ENCODE data around the gene LDLRAP1.

DNA sequence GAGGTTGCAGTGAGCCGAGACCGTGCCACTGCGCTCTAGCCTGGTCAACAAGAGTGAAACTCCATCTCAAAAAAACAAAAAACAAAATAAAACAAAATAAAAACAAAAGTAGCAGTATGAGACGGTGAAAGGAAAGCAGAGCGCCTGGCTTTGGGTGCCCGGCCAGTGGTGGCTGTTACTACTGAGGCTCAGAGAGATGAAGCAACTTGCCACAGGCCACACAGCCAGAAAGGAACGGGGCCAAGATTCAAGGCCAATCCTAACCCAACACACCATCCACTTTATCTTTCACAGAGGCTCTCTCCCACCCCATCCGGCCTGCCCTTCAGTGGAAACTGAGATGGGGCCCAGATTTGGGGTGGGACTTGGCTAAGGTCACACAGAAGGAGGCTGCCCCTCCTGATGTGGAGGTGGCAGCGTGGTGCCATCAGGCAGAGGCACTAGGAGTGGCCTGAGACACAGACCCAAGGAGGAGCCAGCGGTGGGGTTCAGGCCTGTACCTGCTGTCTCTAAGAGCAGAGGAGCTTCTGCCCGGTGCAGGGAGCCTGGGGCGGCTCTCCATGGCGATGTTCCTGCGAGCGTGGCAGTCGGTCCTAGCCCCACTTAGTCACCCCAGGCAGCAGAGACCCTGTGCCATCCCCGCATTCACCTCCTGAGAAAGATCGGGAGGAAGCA, 33.2 kb downstream of the LDLRAP1 start:
- TF ChIP-seq, protein P1, sequence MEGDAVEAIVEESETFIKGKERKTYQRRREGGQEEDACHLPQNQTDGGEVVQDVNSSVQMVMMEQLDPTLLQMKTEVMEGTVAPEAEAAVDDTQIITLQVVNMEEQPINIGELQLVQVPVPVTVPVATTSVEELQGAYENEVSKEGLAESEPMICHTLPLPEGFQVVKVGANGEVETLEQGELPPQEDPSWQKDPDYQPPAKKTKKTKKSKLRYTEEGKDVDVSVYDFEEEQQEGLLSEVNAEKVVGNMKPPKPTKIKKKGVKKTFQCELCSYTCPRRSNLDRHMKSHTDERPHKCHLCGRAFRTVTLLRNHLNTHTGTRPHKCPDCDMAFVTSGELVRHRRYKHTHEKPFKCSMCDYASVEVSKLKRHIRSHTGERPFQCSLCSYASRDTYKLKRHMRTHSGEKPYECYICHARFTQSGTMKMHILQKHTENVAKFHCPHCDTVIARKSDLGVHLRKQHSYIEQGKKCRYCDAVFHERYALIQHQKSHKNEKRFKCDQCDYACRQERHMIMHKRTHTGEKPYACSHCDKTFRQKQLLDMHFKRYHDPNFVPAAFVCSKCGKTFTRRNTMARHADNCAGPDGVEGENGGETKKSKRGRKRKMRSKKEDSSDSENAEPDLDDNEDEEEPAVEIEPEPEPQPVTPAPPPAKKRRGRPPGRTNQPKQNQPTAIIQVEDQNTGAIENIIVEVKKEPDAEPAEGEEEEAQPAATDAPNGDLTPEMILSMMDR (IDR thresholded peaks at IDR 0.05): no peak
- no peak for TF ChIP-seq EZH2 (IDR thresholded peaks at IDR 0.05; ENCODE audit: borderline replicate concordance, insufficient read depth, low read depth, low read length, poor library complexity, severe bottlenecking)

Measured in B cell (primary cell).